Endothelial cell of coronary artery (primary cell): ENCODE data around the gene GIMAP5. TPM values are rescaled to one million over a fixed set of nuclear protein-coding genes. Genes with fewer than 3 reads are reported as not detected.

Experiments
- total RNA-seq: library from RNA; depleted of rRNA; stranded (reverse); fragments of >200 nt; gene quantifications from 2 replicates; pipeline ENCODE4 v1.2.3, GENCODE V29; 2014

GIMAP5 gene
- 13.6 and 42.8 TPM in 2 replicates for total RNA-seq

DNA sequence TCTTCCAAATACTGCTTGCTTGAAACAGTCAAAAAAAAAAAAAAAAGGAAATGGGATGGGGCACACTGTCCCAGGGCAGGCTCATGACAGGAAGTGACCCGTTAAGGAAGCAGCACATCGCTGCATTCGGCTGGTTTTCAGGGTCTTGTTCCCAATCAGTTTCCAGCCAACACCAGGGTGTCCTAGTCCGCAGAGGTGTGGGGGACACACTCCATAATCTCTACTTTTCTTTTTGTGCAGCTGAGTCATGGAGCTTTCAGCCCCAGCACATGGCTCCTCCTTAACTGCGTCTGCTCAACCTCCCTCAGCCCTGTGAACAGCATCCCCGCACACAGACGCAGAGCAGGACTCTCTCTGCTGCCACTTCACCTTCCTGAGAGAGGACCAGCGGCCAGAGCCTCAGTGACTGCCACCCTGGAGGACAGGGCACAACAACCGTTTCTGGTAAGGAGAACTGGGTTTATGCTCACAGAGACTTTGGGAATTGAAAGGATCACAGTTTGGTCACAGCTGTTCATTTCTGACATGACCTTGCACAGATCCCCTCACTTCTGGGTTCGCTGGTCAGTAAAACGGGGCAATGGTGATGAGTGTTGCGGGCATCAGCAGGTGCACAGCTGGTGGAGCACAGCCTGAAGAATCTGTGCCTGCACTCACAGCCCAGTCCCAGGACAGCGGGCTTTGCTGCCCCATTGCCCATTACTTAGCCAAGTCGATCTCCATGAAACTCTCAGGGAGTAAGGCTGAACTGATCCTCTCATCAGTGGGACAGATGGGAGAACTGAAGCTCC lies at the start of gene GIMAP5:
Gene GIMAP5, plus strand, starts transcription at position 154 of the 791 bp plus-strand sequence. CDS start 3,467 bp downstream, outside the sequence.

GRCh38 chr7:150716368-150716767 lies 20.9 kb upstream of the GIMAP5 start, which contains the start of gene GIMAP1:
TSS of gene GIMAP1 (plus strand) at chr7:150716613. CDS start at chr7:150719048, 2,435 bp downstream.

Other genes starting within 250 kb of the GIMAP5 start
- 16.2 and 41.9 TPM in 2 replicates for gene GIMAP7, start 222.5 kb upstream of the GIMAP5 start, total RNA-seq
- gene GIMAP4, start 170.0 kb upstream of the GIMAP5 start, total RNA-seq = 135 and 204 TPM in 2 replicates
- gene GIMAP6, start 105.0 kb upstream of the GIMAP5 start, total RNA-seq = 73.6 and 150 TPM in 2 replicates
- 47.5 and 55.9 TPM in 2 replicates for gene GIMAP2, start 51.7 kb upstream of the GIMAP5 start, total RNA-seq
- 12.9 and 14.3 TPM in 2 replicates for gene GIMAP1, start 20.8 kb upstream of the GIMAP5 start, total RNA-seq
- gene TMEM176B, start 62.9 kb downstream of the GIMAP5 start, total RNA-seq = 0.09 TPM in 1 of 2 replicates, not detected in the other
- not detected in 2 replicates for gene TMEM176A, start 63.4 kb downstream of the GIMAP5 start, total RNA-seq
- gene AOC1, start 115.1 kb downstream of the GIMAP5 start, total RNA-seq = not detected in 2 replicates
- gene KCNH2, start 240.9 kb downstream of the GIMAP5 start, total RNA-seq = under 0.01 TPM in 1 of 2 replicates, not detected in the other